Measurements from ENCODE around the gene TEX30.

The TEX30 gene

DNA sequence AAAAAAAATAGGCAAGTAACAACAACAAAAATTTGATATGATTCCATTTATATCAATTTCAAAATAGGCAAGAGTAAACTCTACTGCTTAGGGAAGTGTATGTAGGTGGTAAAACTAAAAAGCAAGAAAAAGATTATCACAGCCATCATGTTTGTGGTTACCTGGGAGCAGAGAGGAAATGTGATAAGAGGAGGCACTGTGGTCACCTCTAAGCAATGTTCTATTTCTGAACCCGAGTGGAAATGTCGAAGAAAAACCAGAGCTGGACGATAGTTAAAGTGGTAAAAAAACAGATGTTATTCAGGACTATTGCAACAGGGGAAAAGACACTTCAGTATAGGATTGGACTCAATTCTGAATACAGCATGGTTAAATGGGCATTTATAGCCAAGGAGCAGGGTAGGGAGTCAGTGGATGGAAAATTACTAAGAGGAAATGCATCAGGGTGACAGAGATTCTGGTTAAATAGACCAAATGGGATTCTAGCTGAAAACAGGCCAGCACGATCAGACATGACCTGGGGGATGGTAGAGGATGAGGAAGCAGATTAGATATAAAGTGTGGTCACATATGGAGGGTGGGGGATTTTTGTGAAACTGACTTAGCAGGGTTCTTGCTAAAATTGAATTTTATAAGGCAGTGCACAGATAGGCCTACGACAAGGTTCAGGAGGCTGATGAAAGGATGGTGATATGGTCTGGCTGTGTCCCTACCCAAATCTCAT, 6.0 kb upstream of the TEX30 start:
- no peak for DNase-seq (ENCODE audit: low read depth in 3 of 3, low spot score in 1 of 3)

DNA sequence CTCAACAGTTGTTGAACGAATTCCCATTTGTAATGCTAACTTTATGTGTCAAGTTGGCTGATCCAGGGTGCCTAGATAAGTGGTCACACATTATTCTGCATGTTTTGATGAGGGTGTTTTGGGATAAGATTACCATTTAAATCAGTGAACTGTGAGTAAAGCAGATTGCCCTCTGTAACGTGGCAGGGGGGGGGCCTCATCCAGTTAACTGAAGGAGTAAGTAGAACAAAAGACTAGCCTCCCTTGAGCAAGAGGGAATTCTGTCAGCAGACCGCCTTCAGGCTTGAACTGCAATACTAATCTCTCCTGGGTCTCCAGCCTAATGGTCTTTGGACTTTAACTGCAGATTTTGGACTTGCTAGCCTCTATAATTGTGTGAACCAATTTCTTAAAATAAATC, 4.2 kb upstream of the TEX30 start:
- no peak for DNase-seq (ENCODE audit: low read depth in 3 of 3, low spot score in 1 of 3)

DNA sequence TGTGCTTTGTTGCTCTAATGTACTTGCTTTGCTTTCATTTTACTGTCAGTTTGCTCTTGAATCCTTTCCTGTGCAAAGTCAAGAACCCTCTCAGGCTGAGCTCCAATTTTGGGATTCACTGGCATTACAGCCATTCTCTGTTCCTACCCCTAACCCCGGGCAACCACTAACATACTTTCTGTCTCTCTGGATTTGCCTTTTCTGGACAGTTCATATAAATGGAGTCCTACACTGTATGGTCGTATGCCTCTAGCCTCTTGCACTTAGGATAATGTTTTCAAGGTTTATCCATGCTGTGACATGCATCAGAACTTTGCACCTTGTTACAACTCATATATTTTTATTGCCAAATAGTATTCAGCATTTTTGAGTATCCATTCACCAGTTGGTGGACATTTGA, 2.7 kb upstream of the TEX30 start:
- DNase-seq (ENCODE audit: low read depth in 3 of 3, low spot score in 1 of 3), result no peak

DNA sequence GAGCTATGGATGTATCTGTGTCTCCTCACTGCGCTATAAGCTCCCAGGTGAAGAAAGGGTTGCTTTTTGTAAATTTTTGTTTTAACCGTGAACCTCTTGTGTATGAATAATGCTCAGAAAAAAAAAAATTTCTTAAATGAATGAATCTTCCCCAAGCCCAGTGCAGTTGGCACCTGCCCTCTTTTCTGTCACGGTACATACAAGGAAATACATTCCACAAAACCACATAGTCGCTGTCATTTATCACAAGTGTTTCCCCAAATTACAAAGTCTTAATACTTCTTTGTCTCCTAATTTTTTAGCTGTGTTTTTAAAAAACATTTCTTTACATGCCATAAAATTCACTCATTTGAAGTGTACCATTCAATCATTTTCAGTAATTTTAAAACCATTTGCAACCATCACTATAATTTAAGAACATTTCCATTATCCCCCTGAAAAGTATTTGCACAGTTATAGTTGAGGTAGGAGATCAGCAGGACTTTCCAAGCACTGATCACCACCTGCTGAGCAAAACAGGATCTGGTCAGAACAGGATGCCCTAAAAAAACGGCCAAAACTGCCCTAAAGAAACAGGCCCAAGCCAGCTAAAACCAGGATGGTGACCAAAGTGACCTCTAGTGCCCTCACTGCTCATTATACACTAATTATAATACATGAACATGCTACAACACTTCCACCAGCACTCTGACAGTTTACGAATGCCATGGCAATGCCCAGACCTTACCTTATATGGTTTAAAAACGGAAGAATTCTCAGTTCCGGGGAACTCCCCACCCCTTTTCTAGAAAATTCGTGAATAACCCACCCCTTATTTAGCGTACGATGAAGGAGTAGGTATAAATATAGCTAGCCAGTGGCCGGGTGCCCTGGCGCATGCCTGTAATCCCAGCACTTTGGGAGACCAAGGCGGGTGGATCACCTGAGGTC, 1.3 kb upstream of the TEX30 start:
- no peak for DNase-seq (ENCODE audit: low read depth in 3 of 3, low spot score in 1 of 3)

DNA sequence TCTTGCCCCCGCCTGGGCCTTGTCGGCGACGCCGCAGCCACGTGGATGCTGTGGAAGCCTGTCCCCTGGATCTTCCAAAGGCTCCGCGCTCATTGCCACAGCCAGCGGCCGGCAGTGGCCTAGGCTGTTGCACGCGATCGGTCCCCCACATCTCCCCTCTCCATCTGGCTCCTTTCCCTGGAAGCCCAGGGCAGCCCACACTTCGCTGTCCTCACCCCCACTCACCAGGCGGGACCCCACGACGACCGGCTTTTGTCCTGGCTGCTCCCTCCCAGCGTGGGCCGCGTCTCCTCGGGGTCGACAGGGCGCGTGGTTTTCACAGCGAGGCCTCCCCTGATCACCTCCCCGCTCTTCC, 605 bp upstream of the TEX30 start:
- no peak for DNase-seq (ENCODE audit: low read depth in 3 of 3, low spot score in 1 of 3)

DNA sequence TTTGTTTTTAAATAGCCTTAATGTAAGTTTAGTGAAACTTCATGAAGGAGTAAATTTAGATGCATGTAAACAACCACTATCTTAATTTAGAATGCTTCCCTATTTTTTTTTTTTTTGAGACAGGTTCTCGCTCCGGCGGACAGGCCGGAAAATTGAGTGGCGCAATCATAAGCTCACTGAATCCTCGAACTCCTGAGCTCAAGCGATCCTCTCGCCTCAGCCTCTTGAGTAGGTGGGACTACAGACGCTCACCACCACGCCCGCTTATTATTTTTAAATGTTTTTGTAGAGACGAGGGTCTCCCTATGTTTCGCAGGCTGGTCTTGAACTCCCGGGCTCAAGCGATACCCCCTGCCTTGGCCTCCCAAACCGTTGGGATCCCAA, 1.6 kb downstream of the TEX30 start:
- no peak for DNase-seq (ENCODE audit: low read depth in 3 of 3, low spot score in 1 of 3)

DNA sequence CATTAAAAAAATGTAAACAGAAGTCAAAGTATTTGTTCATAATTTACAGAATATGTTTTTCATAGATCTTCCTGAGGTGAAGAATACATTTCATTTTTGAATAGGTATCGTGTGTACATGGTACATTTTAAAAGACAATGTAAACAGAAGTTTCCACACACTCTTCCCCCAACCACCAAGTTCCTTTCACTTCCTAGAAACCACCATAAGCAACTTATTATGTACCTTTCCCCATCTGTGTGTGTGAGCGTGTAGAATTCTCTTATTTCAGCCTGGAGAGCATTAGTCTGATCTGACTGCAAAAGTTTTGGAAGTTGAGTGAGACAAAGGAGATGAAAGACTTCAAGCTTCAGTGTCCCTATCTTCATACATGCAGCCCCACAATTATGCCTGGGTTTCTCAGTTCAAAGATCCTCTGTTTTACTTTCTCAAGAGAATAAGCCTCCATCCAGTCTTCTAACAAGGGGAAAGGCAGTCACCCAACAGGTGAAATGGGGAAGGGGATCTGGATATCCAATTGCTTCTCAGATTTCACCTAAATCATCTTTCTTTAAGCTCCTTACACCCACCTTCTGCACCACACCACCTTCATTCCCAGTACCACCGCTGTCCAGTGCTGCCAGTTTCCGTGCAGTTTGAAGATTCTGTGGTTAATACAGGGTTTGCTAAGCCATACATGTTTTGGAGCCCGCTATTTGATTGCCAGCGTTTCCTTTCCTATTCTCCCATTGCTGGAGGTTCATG, 2.1 kb downstream of the TEX30 start:
- DNase-seq (ENCODE audit: low read depth in 3 of 3, low spot score in 1 of 3), result no peak

DNA sequence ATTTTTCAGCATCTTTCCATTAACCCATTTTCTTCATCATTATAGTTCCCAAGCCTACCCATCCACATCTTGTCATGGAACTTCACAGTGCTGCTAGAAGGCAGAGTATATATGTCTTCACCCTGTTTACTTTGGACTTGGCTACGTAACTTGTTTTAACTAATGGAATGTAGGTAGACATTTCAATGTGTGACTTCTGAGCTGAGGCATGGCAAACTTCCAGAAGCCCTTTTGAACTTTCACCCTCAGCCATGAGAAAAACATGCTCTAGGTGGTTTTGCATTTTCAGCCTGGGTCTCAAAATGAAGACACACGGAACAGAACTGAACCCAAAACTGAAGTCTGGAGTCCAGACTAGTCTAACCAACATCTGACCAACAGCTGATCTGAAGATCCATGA, 3.2 kb downstream of the TEX30 start:
- DNase-seq (ENCODE audit: low read depth in 3 of 3, low spot score in 1 of 3), result no peak

DNA sequence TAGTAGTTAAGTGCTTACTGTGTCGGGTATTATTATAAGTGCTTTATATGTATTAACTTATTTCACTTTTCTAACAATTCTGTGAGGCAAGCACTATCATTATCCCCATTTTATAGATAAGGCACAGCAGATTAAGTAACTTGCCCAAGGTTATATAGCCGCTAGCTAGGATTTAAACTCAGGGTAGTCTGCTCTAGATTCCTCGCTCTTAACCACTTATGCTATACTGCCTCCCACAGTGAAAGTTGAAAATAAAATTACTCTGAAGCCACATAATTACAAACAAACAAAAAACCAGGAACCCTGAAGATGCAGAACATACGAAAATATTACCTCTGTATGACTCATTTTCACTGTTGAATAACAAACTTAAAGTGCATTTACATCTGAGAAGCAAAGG, 3.9 kb downstream of the TEX30 start:
- DNase-seq (ENCODE audit: low read depth in 3 of 3, low spot score in 1 of 3), result no peak

DNA sequence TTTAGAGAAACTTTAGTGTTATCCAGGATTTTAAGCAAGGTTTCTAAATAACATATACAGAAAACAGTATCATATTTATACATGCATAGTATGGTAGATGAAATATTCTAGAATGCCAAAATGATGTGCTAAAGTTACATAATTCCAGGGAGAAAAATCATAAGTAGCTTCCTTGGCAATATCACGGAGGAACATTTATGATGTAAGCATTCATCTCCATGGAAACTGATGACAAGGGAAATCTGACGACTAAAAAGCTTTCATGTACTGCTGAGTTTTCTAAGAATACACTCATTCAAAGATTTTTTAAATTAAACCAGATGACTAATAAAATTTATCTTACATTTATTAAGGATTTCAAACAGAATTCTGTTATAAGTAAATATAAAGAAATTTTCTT, 4.7 kb downstream of the TEX30 start:
- DNase-seq (ENCODE audit: low read depth in 3 of 3, low spot score in 1 of 3), result no peak

DNA sequence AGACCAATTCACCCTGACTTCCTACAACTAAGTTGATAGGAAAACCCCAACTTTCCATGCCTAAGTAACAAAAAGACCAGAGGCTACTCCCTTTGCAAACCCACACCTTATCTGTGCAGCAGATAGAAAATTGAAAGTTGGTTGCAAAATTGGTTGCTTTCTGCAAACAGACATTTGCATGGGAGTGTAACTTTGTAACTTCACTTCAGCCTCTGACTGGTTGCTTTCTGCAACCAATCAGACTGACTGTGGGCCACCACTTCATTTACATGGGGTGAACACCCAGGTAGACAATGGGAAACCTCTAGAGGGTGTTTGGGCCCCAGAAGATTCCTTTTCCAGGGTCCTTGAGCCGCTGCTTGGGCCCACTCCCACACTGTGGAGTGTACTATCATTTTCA, 9.8 kb downstream of the TEX30 start:
- DNase-seq (ENCODE audit: low read depth in 3 of 3, low spot score in 1 of 3), result no peak

DNA sequence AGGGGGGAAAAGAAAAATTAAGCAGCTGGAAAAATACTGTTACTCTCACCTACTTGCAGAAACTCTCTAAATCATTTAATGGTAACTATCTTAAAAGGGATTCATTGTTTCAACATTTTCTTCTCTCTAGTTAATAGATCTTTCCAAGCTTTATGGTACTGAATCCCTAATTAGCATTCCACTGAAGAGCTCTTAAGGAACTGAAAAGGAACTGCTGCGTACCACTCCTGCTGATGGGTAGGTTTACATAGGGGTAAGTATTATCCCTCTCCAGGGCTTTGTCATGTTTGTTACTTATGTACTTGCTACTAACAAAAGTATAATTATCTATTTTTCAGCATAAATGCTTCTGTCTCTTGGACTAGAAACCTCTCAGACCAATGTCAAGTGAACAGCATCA, 12.5 kb downstream of the TEX30 start:
- no peak for DNase-seq (ENCODE audit: low read depth in 3 of 3, low spot score in 1 of 3)

DNA sequence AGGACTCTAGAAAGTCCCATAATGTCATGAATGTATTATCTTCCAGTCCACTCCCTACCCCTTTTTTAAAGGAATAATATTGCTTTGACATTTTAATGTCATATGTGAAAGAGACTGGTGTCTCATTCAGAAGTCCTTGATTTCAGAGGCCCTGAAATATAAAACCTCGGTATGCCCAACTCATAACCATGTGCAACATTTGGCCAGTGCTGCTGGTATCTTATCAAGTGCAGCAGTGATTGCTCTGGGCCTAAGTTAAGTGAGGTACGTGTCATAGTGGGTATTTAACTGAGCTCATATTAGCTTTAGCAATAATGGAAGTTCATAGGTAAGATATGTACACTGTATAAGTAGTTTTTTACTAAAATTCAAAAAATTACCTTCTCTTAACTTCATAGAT, 14.7 kb downstream of the TEX30 start:
- DNase-seq (ENCODE audit: low read depth in 3 of 3, low spot score in 1 of 3), result no peak

DNA sequence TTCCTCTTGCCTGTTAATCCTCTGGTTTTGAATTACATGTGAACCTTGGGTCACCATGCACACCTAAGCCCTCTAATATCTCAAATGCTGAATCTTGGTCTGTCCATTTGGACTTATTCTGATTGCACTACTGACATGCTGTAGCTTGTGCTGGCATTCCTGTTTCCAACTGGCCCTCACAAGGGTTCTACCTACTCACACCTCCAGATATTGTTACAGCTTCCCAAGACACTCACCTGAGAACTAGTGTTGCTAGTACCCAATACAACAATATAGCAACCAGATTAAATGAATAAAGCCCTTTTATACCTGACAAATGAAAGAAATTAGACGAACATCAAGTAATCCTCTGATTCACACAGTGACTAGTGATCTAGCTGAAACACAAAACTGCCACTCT, 16.6 kb downstream of the TEX30 start:
- DNase-seq (ENCODE audit: low read depth in 3 of 3, low spot score in 1 of 3), result no peak

DNA sequence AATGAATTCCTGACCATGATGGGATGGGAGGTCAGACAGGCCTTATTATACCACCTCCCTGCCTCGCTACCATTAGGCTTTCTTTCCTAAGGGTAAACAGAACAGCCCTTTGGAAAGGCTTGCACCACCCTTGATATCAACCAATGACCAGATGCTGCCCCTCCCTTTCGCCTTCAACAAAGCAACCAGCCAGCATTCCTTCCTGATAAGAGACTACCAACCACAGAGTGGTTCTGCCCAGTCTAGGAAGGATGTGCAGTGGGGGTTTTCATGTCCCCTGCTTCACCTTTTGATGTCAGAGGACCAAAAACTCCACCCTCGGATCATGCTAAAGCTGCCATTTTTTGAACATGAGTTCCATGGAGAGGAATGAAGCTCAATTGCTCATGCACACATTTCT, 21.7 kb downstream of the TEX30 start:
- no peak for DNase-seq (ENCODE audit: low read depth in 3 of 3, low spot score in 1 of 3)

DNA sequence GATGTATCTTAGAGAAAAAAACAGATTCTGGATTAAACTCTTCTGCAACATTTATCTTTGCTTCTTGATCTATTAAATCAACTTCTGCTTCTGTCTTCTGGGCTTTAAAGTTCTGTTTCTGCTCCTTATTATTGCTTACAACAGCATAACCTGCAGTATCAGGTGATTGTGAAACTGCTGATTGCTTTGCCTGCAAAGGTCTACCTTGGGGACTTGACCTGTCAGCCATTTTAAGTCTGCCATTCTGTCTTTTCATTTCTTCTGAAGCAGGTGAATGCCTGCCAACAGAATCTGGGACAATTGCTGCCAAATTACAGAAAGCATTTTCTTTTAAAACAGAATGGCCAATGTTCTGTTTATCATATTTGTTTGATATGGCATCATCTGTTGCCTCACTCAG, 31.1 kb downstream of the TEX30 start:
- DNase-seq (ENCODE audit: low read depth in 3 of 3, low spot score in 1 of 3), result no peak

DNA sequence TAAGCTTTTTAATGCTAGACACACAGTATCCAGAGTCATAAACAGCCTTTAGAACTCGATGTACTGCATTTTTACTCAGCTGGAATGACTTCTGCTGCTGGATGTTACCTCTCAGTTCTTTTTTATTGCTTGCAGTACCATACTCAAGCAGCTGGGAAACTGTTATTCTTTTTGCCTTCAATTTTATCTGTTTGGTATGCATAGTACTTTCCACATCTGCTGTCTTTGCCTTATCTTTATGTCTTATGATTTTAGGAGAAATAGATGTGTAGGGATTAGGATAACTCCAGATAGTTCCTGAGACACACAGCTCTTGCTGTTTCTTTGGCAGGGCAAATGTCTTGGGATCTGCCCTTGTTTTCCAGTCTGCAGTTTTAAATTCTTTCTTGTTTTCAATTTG, 31.5 kb downstream of the TEX30 start:
- DNase-seq (ENCODE audit: low read depth in 3 of 3, low spot score in 1 of 3), result no peak

DNA sequence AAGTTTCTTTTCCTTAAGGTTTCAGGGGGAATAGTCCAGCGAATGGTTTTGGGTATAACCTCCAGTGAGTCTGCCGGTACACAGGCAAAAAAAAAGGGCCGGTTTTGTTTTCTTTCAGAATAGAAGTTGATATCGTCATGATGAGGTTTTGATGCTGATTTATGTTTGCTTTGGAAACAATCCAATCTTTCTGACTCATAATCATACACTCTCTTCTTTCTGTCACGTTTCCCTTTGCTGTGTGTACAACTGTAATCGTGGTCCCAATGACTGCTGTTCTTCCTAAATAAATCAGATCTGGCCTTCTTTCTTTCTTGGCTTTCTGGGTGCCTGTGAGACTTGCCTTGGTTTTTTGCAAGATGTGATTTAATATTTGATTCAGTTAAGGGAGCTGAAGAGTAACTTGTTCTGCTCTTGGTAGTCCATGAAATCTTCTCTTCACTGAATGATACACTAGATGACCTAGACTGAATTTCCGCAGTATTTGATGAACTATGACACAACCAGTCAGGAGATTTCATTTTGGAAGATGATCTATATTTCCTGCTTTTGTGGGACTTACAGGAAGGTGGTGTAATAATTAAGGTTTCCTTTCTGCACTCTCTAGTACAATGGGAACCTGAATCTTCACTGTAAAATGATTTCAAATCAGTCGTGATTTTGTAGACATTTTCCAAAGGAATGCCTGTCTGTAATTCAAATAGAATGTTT, 43.9 kb downstream of the TEX30 start:
- DNase-seq (ENCODE audit: low read depth in 3 of 3, low spot score in 1 of 3), result no peak

DNA sequence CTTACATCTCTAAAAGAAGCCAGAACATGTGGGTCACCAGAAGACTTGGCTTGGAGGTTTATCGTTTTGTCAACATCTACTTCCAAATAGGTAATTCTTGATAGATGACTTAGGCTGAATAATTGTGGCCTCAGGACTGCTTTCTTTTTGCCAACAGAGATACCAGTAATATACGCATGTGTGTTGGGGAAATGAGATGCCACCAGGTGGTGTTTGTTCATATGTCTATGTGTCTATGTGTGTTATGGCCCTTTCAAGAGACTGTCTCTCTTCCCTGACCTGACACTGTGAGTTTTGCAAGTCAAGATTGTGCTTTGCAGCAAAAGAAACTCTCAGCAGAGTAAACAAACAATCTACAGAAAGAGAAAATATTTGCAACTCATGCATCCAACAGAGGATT, 47.2 kb downstream of the TEX30 start:
- DNase-seq (ENCODE audit: low read depth in 3 of 3, low spot score in 1 of 3), result no peak

DNA sequence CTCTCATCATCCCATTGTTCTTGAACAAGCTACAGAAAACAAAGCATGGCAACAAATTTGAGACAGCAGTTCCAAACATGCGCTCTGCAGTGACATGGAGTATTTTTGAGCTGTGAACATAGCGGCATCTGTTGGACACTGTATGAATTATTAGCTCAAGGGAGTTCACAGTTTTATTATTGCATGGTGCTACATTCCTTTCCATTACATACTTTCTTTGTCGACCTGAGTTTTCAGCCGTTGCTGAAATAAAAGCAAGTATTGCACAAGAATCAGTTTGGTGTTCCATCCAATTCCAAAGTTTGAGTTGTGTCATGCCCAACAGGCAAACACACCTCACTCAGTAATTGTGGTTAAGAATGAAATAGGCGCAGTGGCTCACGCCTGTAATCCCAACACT, 48.7 kb downstream of the TEX30 start:
- DNase-seq (ENCODE audit: low read depth in 3 of 3, low spot score in 1 of 3), result no peak

DNA sequence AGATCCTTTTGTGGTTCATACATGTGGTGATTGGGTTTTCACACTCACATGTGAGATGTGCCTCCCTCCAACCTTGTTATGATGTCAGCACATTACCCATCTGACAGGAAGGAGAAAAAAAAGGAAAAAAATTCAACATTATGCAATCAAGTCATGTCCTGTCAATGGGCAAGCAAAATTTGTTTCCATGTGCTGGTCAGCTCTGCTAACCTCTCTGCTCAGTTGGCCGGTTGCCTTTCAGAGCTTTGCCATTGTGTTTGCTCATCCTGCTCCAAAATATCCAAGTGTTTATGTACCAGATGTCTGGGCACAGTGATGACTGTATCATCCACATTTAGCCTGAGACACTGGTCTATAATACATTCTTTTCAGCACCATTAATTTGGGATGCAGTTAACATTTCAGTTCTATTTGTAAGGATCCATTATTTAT, 51.8 kb downstream of the TEX30 start:
- DNase-seq (ENCODE audit: low read depth in 3 of 3, low spot score in 1 of 3), result no peak
